B cell (primary cell): ENCODE data around the gene FSCN2. TPM values are rescaled to one million over a fixed set of nuclear protein-coding genes. Genes with fewer than 3 reads are reported as not detected.
"Not testable (repeated sequence)": the region's sequence is repeated elsewhere in the genome, so short reads cannot be mapped to it uniquely, and the experiment has no call there.

Source experiments
- ATAC-seq: fragments of 200-7000 bp; cut with Tn5 transposase; one replicate; pipeline ENCODE4 v1.10.0; 2021; ENCODE audit warnings: low read depth, mild to moderate bottlenecking, moderate number of reproducible peaks, moderate library complexity
- CTCF ChIA-PET: fragments of 350-600 bp; sonication (Branson Sonifier 250); formaldehyde crosslinking; loops from one replicate; lab custom pipeline; 2021; ENCODE audit warnings: antibody characterized with exemption, inconsistent platforms; lab: Charles Lee
- POLR2A ChIA-PET: fragments of 350-600 bp; sonication (Branson Sonifier 250); formaldehyde crosslinking; loops from one replicate; lab custom pipeline; 2021; ENCODE audit warnings: antibody characterized with exemption; lab: Charles Lee
- DNase-seq: peaks from one replicate; pipeline ENCODE4 v3.0.0; 2013
- H2AFZ ChIP-seq: 2 replicates; pipeline ENCODE4 v1.6.1; 2012; ENCODE audit warnings: mild to moderate bottlenecking, low read depth, low read length; ENCODE audit not compliant: insufficient read depth, poor library complexity, severe bottlenecking
- H3K27ac ChIP-seq, 2 donors: 1 replicate in 1 of 2; 2 replicates in 1 of 2; pipeline ENCODE4 v1.5.1; 2012 to 2013; ENCODE audit warnings: low read length in 2 of 2, mild to moderate bottlenecking in 2 of 2, moderate library complexity in 1 of 2
- H3K27me3 ChIP-seq, 4 experiments: fragments of 200-600 bp in 1 of 4; sonication (generic) in 1 of 4; replicated peaks in 1 of 4; 1 replicate in 2 of 4; 2 replicates in 2 of 4; pipeline versions ENCODE4 v1.6.1 to v1.7.0; 2013 to 2016; ENCODE audit warnings: low read length in 3 of 4, mild to moderate bottlenecking in 2 of 4, mixed read lengths in 1 of 4, moderate library complexity in 1 of 4; ENCODE audit not compliant: insufficient read depth in 4 of 4, control insufficient read depth in 3 of 4; ENCODE audit errors: control extremely low read depth in 1 of 4
- H3K36me3 ChIP-seq, 2 experiments: replicated peaks in 1 of 2; 1 replicate in 1 of 2; 2 replicates in 1 of 2; pipeline versions ENCODE4 v1.6.1 to v1.7.1; 2013; ENCODE audit warnings: low read length in 1 of 2; ENCODE audit not compliant: insufficient read depth in 2 of 2, control insufficient read depth in 1 of 2; ENCODE audit errors: control extremely low read depth in 1 of 2, extremely low read depth in 1 of 2
- H3K4me1 ChIP-seq, 2 donors: fragments of 200-600 bp in 1 of 2; sonication (generic) in 1 of 2; 1 replicate in 1 of 2; 2 replicates in 1 of 2; pipeline versions ENCODE4 v1.5.1 to v1.6.1; 2013 to 2017; ENCODE audit warnings: low read length in 2 of 2; ENCODE audit not compliant: control insufficient read depth in 2 of 2, insufficient read depth in 2 of 2
- H3K4me2 ChIP-seq: replicated peaks from 2 replicates; pipeline ENCODE3; 2012; ENCODE audit warnings: mild to moderate bottlenecking, low read depth, low read length; ENCODE audit not compliant: poor library complexity, severe bottlenecking
- H3K4me3 ChIP-seq, 5 experiments: fragments of 200-600 bp in 1 of 5; sonication (generic) in 1 of 5; 1 replicate in 3 of 5; 2 replicates in 2 of 5; pipeline versions ENCODE4 v1.5.1 to v1.7.0; 2011 to 2016; ENCODE audit warnings: low read length in 4 of 5, mild to moderate bottlenecking in 4 of 5, low read depth in 2 of 5, control low read depth in 1 of 5, moderate library complexity in 1 of 5; ENCODE audit not compliant: insufficient read depth in 1 of 5; ENCODE audit errors: control extremely low read depth in 1 of 5, extremely low read depth in 1 of 5
- H3K79me2 ChIP-seq: fragments of 200-600 bp; sonication (generic); one replicate; pipeline ENCODE4 v1.6.0; 2016; ENCODE audit warnings: low read length; ENCODE audit not compliant: control insufficient read depth, insufficient read depth
- H3K9ac ChIP-seq: fragments of 200-600 bp; sonication (generic); 2 replicates; pipeline ENCODE4 v1.6.1; 2017; ENCODE audit warnings: mild to moderate bottlenecking, low read length, moderate library complexity
- H3K9me3 ChIP-seq, 3 donors: one replicate each; pipeline versions ENCODE4 v1.6.1 to v1.7.1; 2013; ENCODE audit warnings: low read length in 2 of 3; ENCODE audit not compliant: control insufficient read depth in 2 of 3, insufficient read depth in 1 of 3; ENCODE audit errors: control extremely low read depth in 1 of 3
- H4K20me1 ChIP-seq: 2 replicates; pipeline ENCODE4 v1.6.0; 2012; ENCODE audit warnings: mild to moderate bottlenecking, low read length; ENCODE audit not compliant: insufficient read depth, control insufficient read depth, poor library complexity, severe bottlenecking
- H3K27ac Mint-ChIP-seq: one replicate; pipeline ENCODE4 v1.8.0; 2021; ENCODE audit warnings: mixed read lengths
- H3K27me3 Mint-ChIP-seq: one replicate; pipeline ENCODE4 v1.8.0; 2021; ENCODE audit warnings: mixed read lengths
- H3K4me1 Mint-ChIP-seq: one replicate; pipeline ENCODE4 v1.8.0; 2021; ENCODE audit warnings: mixed read lengths
- H3K4me3 Mint-ChIP-seq: one replicate; pipeline ENCODE4 v1.8.0; 2021; ENCODE audit warnings: mixed read lengths
- H3K9me3 Mint-ChIP-seq: one replicate; pipeline ENCODE4 v1.8.0; 2022; ENCODE audit warnings: mixed read lengths; ENCODE audit not compliant: insufficient read depth
- EZH2 ChIP-seq: IDR thresholded peaks from 2 replicates; pipeline ENCODE4 v1.6.1; 2012; ENCODE audit warnings: borderline replicate concordance, low read depth, mild to moderate bottlenecking, moderate library complexity, low read length; ENCODE audit not compliant: insufficient read depth, poor library complexity, severe bottlenecking
- WGBS: methylation state at CpG from one replicate; pipeline ENCODE4 v1.1.5; 2013; ENCODE audit warnings: missing lambda C conversion rate; ENCODE audit not compliant: insufficient coverage; 5-methylcytosine and 5-hydroxymethylcytosine counted together
- intact Hi-C: fragments of 100-400 bp; cut with micrococcal nuclease; formaldehyde crosslinking; loops from one replicate; pipeline ENCODE4 v1.10.0; 2022
- polyA plus RNA-seq: library from polyadenylated mRNA; depleted of rRNA; stranded (reverse); fragments of >200 nt; gene quantifications from 2 replicates; pipeline ENCODE4 v1.2.3, GENCODE V29; 2012
- total RNA-seq, 2 donors: library from RNA; stranded (reverse); fragments of 120-200 nt in 1 of 2; gene quantifications; 1 replicate in 1 of 2; 2 replicates in 1 of 2; pipeline versions ENCODE4 v1.2.3 to v1.2.4, GENCODE V29; 2013 to 2022
- TF ChIP-seq, protein P1 (sequence below): fragments of 200-600 bp; IDR thresholded peaks from one replicate; pipeline ENCODE4 v1.8.0; 2022; ENCODE audit warnings: antibody characterized with exemption, mild to moderate bottlenecking

Gene FSCN2
- total and polyA plus RNA-seq, 2 donors (not counting 1 experiment from before 2014, with no cell fraction given): 6.3 to 12.0 TPM

DNA sequence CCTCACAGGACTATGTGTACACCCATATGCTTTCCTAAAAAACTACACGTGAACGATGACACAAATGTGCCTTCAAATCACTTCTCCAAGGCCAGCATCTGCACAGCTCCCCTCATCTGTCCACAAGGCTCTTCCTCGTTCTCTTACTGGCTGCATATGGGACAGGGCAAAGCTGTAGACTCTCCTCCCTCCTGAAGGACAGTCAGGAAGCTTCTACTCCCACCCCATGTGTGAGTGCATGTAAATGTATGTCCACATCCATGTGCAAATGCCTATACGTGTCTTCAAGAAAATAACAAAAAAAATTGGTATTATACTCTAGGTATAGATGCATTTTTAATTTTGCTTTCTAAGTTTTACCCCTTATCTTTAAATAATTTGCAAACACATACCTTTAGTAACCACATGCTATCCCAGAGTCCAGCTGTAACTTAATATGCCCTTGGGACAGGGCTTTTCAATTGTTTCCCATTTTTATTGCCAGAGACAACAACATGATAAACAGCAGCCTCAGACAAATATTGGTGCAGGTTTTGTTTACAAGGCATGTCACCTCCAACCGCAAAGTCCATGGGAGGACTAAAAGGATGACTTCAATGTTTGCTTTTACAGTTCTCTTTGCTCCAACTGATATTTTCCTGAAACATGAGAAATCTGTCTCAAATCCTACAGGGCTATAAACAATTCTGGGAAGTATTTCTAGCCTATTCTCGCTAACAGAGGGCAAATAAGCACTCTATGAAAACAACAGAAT is 55.6 kb downstream of the FSCN2 start:
- ChIA-PET POLR2A (no interaction called here), CTCF (interaction anchor here (1.1 kb wide), 1 partner anchor 17 kb away, joined by 4 read pairs; no protein-coding TSS in a partner anchor)
- 90% methylated on average over 3 of the region's 6 CpGs for WGBS
- ATAC-seq: no peak
- H3K9me3 Mint-ChIP-seq: no peaks in the 10 kb centered on the region
- no peaks in the 10 kb centered on the region for H3K27me3 Mint-ChIP-seq
- H3K4me1 ChIP-seq: peaks cover 0 to 3% of the 10 kb centered on the region in 2 donors
- intact Hi-C loops: no loop called here
- H3K9me3 ChIP-seq: no peaks in the 10 kb centered on the region
- H3K4me2 ChIP-seq: no peak overlapping the region
- no peak overlapping the region for H2AFZ ChIP-seq
- H3K27me3 ChIP-seq: no peaks in the 10 kb centered on the region
- peaks cover 9% of the 10 kb centered on the region for H3K4me1 Mint-ChIP-seq
- no peak overlapping the region for H3K27ac Mint-ChIP-seq
- H3K36me3 ChIP-seq: peaks cover 2 to 66% of the 10 kb centered on the region in 2 experiments
- no peak overlapping the region for H3K4me3 Mint-ChIP-seq
- H4K20me1 ChIP-seq: peaks cover 24% of the 10 kb centered on the region
- TF ChIP-seq, protein P1, sequence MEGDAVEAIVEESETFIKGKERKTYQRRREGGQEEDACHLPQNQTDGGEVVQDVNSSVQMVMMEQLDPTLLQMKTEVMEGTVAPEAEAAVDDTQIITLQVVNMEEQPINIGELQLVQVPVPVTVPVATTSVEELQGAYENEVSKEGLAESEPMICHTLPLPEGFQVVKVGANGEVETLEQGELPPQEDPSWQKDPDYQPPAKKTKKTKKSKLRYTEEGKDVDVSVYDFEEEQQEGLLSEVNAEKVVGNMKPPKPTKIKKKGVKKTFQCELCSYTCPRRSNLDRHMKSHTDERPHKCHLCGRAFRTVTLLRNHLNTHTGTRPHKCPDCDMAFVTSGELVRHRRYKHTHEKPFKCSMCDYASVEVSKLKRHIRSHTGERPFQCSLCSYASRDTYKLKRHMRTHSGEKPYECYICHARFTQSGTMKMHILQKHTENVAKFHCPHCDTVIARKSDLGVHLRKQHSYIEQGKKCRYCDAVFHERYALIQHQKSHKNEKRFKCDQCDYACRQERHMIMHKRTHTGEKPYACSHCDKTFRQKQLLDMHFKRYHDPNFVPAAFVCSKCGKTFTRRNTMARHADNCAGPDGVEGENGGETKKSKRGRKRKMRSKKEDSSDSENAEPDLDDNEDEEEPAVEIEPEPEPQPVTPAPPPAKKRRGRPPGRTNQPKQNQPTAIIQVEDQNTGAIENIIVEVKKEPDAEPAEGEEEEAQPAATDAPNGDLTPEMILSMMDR: no peak
- no peak for TF ChIP-seq EZH2
- DNase-seq: no peak
- H3K9ac ChIP-seq: no peak overlapping the region
- no peak overlapping the region for H3K27ac ChIP-seq
- H3K4me3 ChIP-seq: no peak overlapping the region
- H3K79me2 ChIP-seq: peaks cover 61% of the 10 kb centered on the region

DNA sequence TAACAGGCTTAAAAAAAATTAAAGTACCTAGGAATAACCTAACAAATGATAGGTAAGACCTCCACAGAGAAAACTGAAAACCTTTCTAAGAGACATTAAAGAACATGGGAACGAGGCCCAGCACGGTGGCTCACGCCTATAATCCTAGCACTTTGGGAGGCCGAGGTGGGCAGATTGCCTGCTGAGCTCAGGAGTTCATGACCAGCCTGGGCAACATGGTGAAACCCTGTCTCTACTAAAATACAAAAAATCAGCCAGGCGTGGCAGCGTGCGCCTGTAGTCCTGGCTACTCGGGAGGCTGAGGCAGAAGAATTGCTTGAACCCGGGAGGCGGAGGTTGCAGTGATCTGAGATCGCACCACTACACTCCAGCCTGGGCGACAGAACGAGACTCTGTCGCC is 56.6 kb downstream of the FSCN2 start:
- not testable (repeated sequence) for ATAC-seq

More for the DNA sequence above, 56.6 kb downstream of the FSCN2 start:
- H3K4me2 ChIP-seq, H3K27ac ChIP-seq, POLR2A ChIA-PET, H3K9me3 Mint-ChIP-seq, H3K4me3 Mint-ChIP-seq, H3K9ac ChIP-seq, DNase-seq, H3K4me1 ChIP-seq, H3K4me1 Mint-ChIP-seq, H3K27me3 ChIP-seq, H3K9me3 ChIP-seq, H3K4me3 ChIP-seq, H2AFZ ChIP-seq, H3K27ac Mint-ChIP-seq, intact Hi-C loops, H3K27me3 Mint-ChIP-seq: not testable (repeated sequence)
- H3K36me3 ChIP-seq: peaks cover 2 to 68% of the 10 kb centered on the region in 2 experiments
- CTCF ChIA-PET: interaction anchor here (0.7 to 1.1 kb wide), 2 partner anchors 17 to 273 kb away, joined by 4 read pairs; no protein-coding TSS in a partner anchor
- peaks cover 22% of the 10 kb centered on the region for H4K20me1 ChIP-seq
- WGBS: 100% methylated on average over 6 of the region's 14 CpGs
- H3K79me2 ChIP-seq: peaks cover 54% of the 10 kb centered on the region
